HEK293 (cell line): ENCODE measurements around the gene PRR11.

Experiments
- CTCF ChIA-PET: fragments of 350-600 bp; formaldehyde crosslinking; extraction: SDS; loops from one replicate; lab custom pipeline; 2021; ENCODE audit warnings: antibody characterized with exemption; lab: Yijun Ruan, JAX
- POLR2A ChIA-PET: fragments of 300-600 bp; formaldehyde crosslinking; extraction: SDS; loops from one replicate; lab custom pipeline; 2020; ENCODE audit warnings: antibody characterized with exemption, inconsistent platforms; lab: Yijun Ruan, JAX
- H3K27ac ChIP-seq: fragments of 200-500 bp; sonication (Bioruptor generic); 2 replicates; pipeline ENCODE4 v1.5.1; 2014; ENCODE audit warnings: low read depth, low read length, control low read depth, inconsistent platforms; ENCODE audit errors: extremely low read depth
- H3K36me3 ChIP-seq, 2 experiments: fragments of 200-500 bp in 1 of 2; sonication (Bioruptor generic) in 1 of 2; 1 replicate in 1 of 2; 2 replicates in 1 of 2; pipeline ENCODE4 v1.5.1; 2014 to 2017; ENCODE audit warnings: inconsistent platforms in 2 of 2, low read length in 2 of 2; ENCODE audit not compliant: control insufficient read depth in 2 of 2, insufficient read depth in 1 of 2
- H3K4me1 ChIP-seq: fragments of 200-500 bp; sonication (Bioruptor generic); 2 replicates; pipeline ENCODE4 v1.5.1; 2014; ENCODE audit warnings: mild to moderate bottlenecking, low read length, inconsistent platforms; ENCODE audit not compliant: control insufficient read depth, insufficient read depth
- H3K4me3 ChIP-seq: 2 replicates; pipeline ENCODE4 v1.5.1; 2011; ENCODE audit warnings: low read depth, mild to moderate bottlenecking, control low read depth, low read length, moderate library complexity
- H3K9me3 ChIP-seq: fragments of 200-500 bp; sonication (Bioruptor generic); 2 replicates; pipeline ENCODE4 v1.5.1; 2014; ENCODE audit warnings: low read depth, low read length, inconsistent platforms; ENCODE audit not compliant: control insufficient read depth, insufficient read depth
- BCL11B ChIP-seq: fragments of 450-650 bp; formaldehyde crosslinking; IDR thresholded peaks from 2 replicates; pipeline ENCODE4 v1.5.1; 2016; ENCODE audit warnings: low read depth, missing biosample characterization, missing genetic modification characterization
- BCL6B ChIP-seq: fragments of 450-650 bp; formaldehyde crosslinking; IDR thresholded peaks from 2 replicates; pipeline ENCODE4 v1.5.1; 2017; ENCODE audit warnings: missing biosample characterization, missing genetic modification characterization
- HIC1 ChIP-seq: fragments of 450-650 bp; formaldehyde crosslinking; IDR thresholded peaks from 2 replicates; pipeline ENCODE4 v1.5.1; 2016; ENCODE audit warnings: missing biosample characterization, missing genetic modification characterization
- IKZF3 ChIP-seq: fragments of 450-650 bp; IDR thresholded peaks from 2 replicates; pipeline ENCODE4 v1.5.0; 2018; ENCODE audit warnings: missing biosample characterization, mild to moderate bottlenecking, missing genetic modification characterization, moderate library complexity
- PRDM6 ChIP-seq: fragments of 450-650 bp; formaldehyde crosslinking; IDR thresholded peaks from 2 replicates; pipeline ENCODE4 v1.5.1; 2017; ENCODE audit warnings: missing biosample characterization, missing genetic modification characterization
- REPIN1 ChIP-seq: fragments of 450-650 bp; formaldehyde crosslinking; IDR thresholded peaks from 2 replicates; pipeline ENCODE4 v1.5.1; 2017; ENCODE audit warnings: missing biosample characterization, missing genetic modification characterization, low read depth
- SCRT1 ChIP-seq: fragments of 450-650 bp; formaldehyde crosslinking; IDR thresholded peaks from 2 replicates; pipeline ENCODE4 v1.5.1; 2016; ENCODE audit warnings: missing biosample characterization, missing genetic modification characterization, borderline replicate concordance
- SCRT2 ChIP-seq: fragments of 450-650 bp; formaldehyde crosslinking; IDR thresholded peaks from 2 replicates; pipeline ENCODE4 v1.5.1; 2016; ENCODE audit warnings: missing biosample characterization, missing genetic modification characterization
- TRIM28 ChIP-seq: IDR thresholded peaks from 2 replicates; pipeline ENCODE4 v1.6.1; 2011; ENCODE audit warnings: low read length, control low read depth, borderline replicate concordance
- YY2 ChIP-seq: fragments of 450-650 bp; formaldehyde crosslinking; IDR thresholded peaks from 2 replicates; pipeline ENCODE4 v1.5.1; 2016; ENCODE audit warnings: missing biosample characterization, missing genetic modification characterization
- ZBTB1 ChIP-seq: fragments of 450-650 bp; formaldehyde crosslinking; IDR thresholded peaks from 2 replicates; pipeline ENCODE4 v1.5.1; 2016; ENCODE audit warnings: missing biosample characterization, missing genetic modification characterization
- ZBTB6 ChIP-seq: fragments of 450-650 bp; formaldehyde crosslinking; IDR thresholded peaks from 2 replicates; pipeline ENCODE4 v1.5.1; 2017; ENCODE audit warnings: missing biosample characterization, missing genetic modification characterization
- ZNF140 ChIP-seq: fragments of 450-650 bp; formaldehyde crosslinking; IDR thresholded peaks from 2 replicates; pipeline ENCODE4 v1.5.1; 2016; ENCODE audit warnings: missing biosample characterization, missing genetic modification characterization
- ZNF184 ChIP-seq: fragments of 450-650 bp; IDR thresholded peaks from 2 replicates; pipeline ENCODE4 v1.5.1; 2018; ENCODE audit warnings: missing biosample characterization, mild to moderate bottlenecking, missing genetic modification characterization
- ZNF292 ChIP-seq: fragments of 450-650 bp; formaldehyde crosslinking; IDR thresholded peaks from 2 replicates; pipeline ENCODE4 v1.5.1; 2016; ENCODE audit warnings: low read depth, missing biosample characterization, missing genetic modification characterization, borderline replicate concordance
- ZNF366 ChIP-seq: fragments of 450-650 bp; formaldehyde crosslinking; conservative IDR thresholded peaks from 2 replicates; pipeline ENCODE4 v1.5.1; 2016; ENCODE audit warnings: missing biosample characterization, missing genetic modification characterization
- ZNF391 ChIP-seq: fragments of 450-650 bp; formaldehyde crosslinking; IDR thresholded peaks from 2 replicates; pipeline ENCODE4 v1.5.1; 2016; ENCODE audit warnings: low read depth, missing biosample characterization, missing genetic modification characterization, borderline replicate concordance
- ZNF544 ChIP-seq: fragments of 450-650 bp; formaldehyde crosslinking; IDR thresholded peaks from 2 replicates; pipeline ENCODE4 v1.5.0; 2017; ENCODE audit warnings: missing biosample characterization, missing genetic modification characterization
- ZNF585B ChIP-seq: fragments of 450-650 bp; formaldehyde crosslinking; IDR thresholded peaks from 2 replicates; pipeline ENCODE4 v1.5.1; 2016; ENCODE audit warnings: missing biosample characterization, missing genetic modification characterization
- ZNF596 ChIP-seq: fragments of 450-650 bp; IDR thresholded peaks from 2 replicates; pipeline ENCODE4 v1.5.0; 2018; ENCODE audit warnings: missing biosample characterization, mild to moderate bottlenecking, missing genetic modification characterization, moderate library complexity
- ZSCAN30 ChIP-seq: fragments of 450-650 bp; IDR thresholded peaks from 2 replicates; pipeline ENCODE4 v1.5.1; 2018; ENCODE audit warnings: missing biosample characterization, mild to moderate bottlenecking, missing genetic modification characterization, moderate library complexity
- TF ChIP-seq, protein P1 (sequence below): fragments of 450-650 bp; formaldehyde crosslinking; IDR thresholded peaks from 2 replicates; pipeline ENCODE4 v1.5.1; 2016; ENCODE audit warnings: missing biosample characterization, missing genetic modification characterization

The PRR11 gene

DNA sequence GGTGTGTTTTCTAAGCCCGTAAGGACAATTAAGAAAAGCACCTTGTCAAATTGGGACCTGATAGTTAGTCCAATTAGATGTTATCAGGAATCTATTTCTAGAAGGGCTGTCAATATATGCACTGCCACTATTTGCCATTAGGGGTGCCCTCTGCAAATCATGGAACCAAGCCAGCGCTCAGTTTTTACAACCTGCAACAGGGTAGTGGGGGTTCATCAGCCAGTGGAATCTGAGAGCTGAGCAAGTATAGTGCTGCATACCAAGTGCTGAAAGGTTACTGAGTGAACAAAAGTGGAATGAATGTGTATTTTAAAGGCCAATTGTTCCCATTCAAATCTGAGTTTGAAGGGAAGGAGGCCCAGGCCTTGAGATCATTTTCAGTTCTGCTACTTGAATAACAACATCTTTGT lies 10.4 kb downstream of the PRR11 start (continued):
- TF ChIP-seq, protein P1, sequence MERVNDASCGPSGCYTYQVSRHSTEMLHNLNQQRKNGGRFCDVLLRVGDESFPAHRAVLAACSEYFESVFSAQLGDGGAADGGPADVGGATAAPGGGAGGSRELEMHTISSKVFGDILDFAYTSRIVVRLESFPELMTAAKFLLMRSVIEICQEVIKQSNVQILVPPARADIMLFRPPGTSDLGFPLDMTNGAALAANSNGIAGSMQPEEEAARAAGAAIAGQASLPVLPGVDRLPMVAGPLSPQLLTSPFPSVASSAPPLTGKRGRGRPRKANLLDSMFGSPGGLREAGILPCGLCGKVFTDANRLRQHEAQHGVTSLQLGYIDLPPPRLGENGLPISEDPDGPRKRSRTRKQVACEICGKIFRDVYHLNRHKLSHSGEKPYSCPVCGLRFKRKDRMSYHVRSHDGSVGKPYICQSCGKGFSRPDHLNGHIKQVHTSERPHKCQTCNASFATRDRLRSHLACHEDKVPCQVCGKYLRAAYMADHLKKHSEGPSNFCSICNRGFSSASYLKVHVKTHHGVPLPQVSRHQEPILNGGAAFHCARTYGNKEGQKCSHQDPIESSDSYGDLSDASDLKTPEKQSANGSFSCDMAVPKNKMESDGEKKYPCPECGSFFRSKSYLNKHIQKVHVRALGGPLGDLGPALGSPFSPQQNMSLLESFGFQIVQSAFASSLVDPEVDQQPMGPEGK (tag by site-specific recombination): no peak
- no peak for TF ChIP-seq ZNF391 (tag by site-specific recombination)
- peak; percentile 75; the same call in 1 of the 2 replicates for TF ChIP-seq ZSCAN30
- TF ChIP-seq SCRT2 (tag by site-specific recombination): peak; percentile 96
- peak; percentile 68; the same call in 1 of the 2 replicates for TF ChIP-seq SCRT1 (tag by site-specific recombination)
- no peak for TF ChIP-seq BCL6B
- no peak for TF ChIP-seq HIC1 (tag by site-specific recombination)
- TF ChIP-seq ZNF596 (tag by site-specific recombination): no peak
- TF ChIP-seq ZBTB1: no peak
- no peak for TF ChIP-seq IKZF3 (tag by site-specific recombination)
- no peak for TF ChIP-seq REPIN1
- no peak for TF ChIP-seq BCL11B (tag by site-specific recombination)
- no peak for TF ChIP-seq ZBTB6 (tag by site-specific recombination)
- TF ChIP-seq ZNF292 (tag by site-specific recombination): no peak
- no peak for TF ChIP-seq ZNF544 (tag by site-specific recombination)
- 0 out of 2 replicates have a peak, but pooled peaks have one; percentile 34 for TF ChIP-seq TRIM28
- no peak for TF ChIP-seq ZNF184
- TF ChIP-seq YY2: no peak
- no peak for TF ChIP-seq ZNF585B

GRCh38 chr17:59167571-59168001 lies 12.0 kb downstream of the PRR11 start:
- ChIA-PET CTCF (interaction anchor here (0.7 to 2.3 kb wide), 2 partner anchors 12 to 16 kb away, joined by 3 to 10 read pairs; partner anchors contain the start of genes PRR11 and SKA2), POLR2A (no interaction called here)

More at GRCh38 chr17:59167571-59168001, 12.0 kb downstream of the PRR11 start:
- TF ChIP-seq PRDM6 (tag by site-specific recombination): no peak
- no peak for TF ChIP-seq ZNF140 (tag by site-specific recombination)
- TF ChIP-seq ZNF366 (tag by site-specific recombination): no peak
- TF ChIP-seq, all 188 proteins: peak for 0
- Histone ChIP-seq H3K36me3 (peaks cover 24 to 28% of the 10 kb centered on the region in 2 experiments), H3K4me3 (no peak overlapping the region), H3K27ac (no peak overlapping the region), H3K4me1 (peaks cover 5% of the 10 kb centered on the region; the same call in 1 of the 2 replicates), H3K9me3 (no peaks in the 10 kb centered on the region)
